ENCODE data around the gene PRSS12.

- TF ChIP-seq CTCF (IDR thresholded peaks at IDR 0.05) (no peak), POLR2A (IDR thresholded peaks at IDR 0.05) (no peak), EP300 (IDR thresholded peaks at IDR 0.05) (no peak), POLR2AphosphoS5 (IDR thresholded peaks at IDR 0.05) (no peak)
Measured at GRCh38 chr4:118397623-118397979, 44.8 kb upstream of the PRSS12 start.

Measured in stomach (tissue), 4 donors.